ENCODE data around the gene USB1. TPM values are rescaled to one million over a fixed set of nuclear protein-coding genes. Genes with fewer than 3 reads are reported as not detected.

The USB1 gene
- 39.9 TPM for total RNA-seq
- long read RNA-seq, transcript USB1-201 (7 exons, 2,282 nt) = major isoform, 23 of 38 reads
- long read RNA-seq, partial matches to known transcripts = 9 of 38 reads
- long read RNA-seq, other reads (novel, unspliced or antisense) = 4 of 38 reads

GRCh38 chr16:58000706-58001676 lies at the start of gene USB1:
USB1 (plus strand) TSS chr16:58001407; CDS start chr16:58001484, 77 bp downstream.
- no peaks in the 10 kb centered on the region for H3K27me3 ChIP-seq (ENCODE audit: low read depth)
- peak within 1 kb of the TSS; percentile 89 for H3K4me3 ChIP-seq
- H3K27ac ChIP-seq = peak within 1 kb of the TSS; percentile 95
- TF ChIP-seq CTCF (IDR thresholded peaks at IDR 0.05) = peak; percentile 70
- H3K36me3 ChIP-seq = peaks cover 49% of the 10 kb centered on the region
- peak; percentile 91 for DNase-seq
- peaks cover 29% of the 10 kb centered on the region for H3K4me1 ChIP-seq
- intact Hi-C loops (cut with DNase I) = no loop called here
- H3K9me3 ChIP-seq = no peaks in the 10 kb centered on the region
- peak; percentile 94 for ATAC-seq

- ATAC-seq = peak; percentile 83 to 86
- H3K36me3 ChIP-seq = no peaks in the 10 kb centered on the region
- H3K27me3 ChIP-seq (ENCODE audit: low read depth) = no peaks in the 10 kb centered on the region
- no peak for TF ChIP-seq CTCF (IDR thresholded peaks at IDR 0.05)
- H3K4me3 ChIP-seq = no peak overlapping the region
- intact Hi-C loops (cut with DNase I) = no loop called here
- peak; percentile 66 for DNase-seq
- no peak overlapping the region for H3K27ac ChIP-seq
- H3K4me1 ChIP-seq = peaks cover 3% of the 10 kb centered on the region
- no peaks in the 10 kb centered on the region for H3K9me3 ChIP-seq
Observed at GRCh38 chr16:57952909-57953308, 48.3 kb upstream of the USB1 start.

GRCh38 chr16:57953857-57954256 lies 47.4 kb upstream of the USB1 start:
- no peak for ATAC-seq
- DNase-seq = no peak
- Histone ChIP-seq H3K27me3 (ENCODE audit: low read depth) (no peaks in the 10 kb centered on the region), H3K27ac (no peak overlapping the region), H3K36me3 (no peaks in the 10 kb centered on the region), H3K4me1 (peaks cover 3% of the 10 kb centered on the region), H3K9me3 (no peaks in the 10 kb centered on the region), H3K4me3 (no peak overlapping the region)
- no peak for TF ChIP-seq CTCF (IDR thresholded peaks at IDR 0.05)
- intact Hi-C loops (cut with DNase I) = no loop called here

- Histone ChIP-seq H3K27ac (no peak overlapping the region), H3K9me3 (no peaks in the 10 kb centered on the region), H3K27me3 (ENCODE audit: low read depth) (no peaks in the 10 kb centered on the region), H3K4me3 (no peak overlapping the region), H3K36me3 (no peaks in the 10 kb centered on the region), H3K4me1 (peaks cover 3% of the 10 kb centered on the region)
- intact Hi-C loops (cut with DNase I) = no loop called here
- peak; percentile 16 for TF ChIP-seq CTCF (IDR thresholded peaks at IDR 0.05)
- DNase-seq (peak; percentile 73), ATAC-seq (peak; percentile 71 to 78)
Observed at GRCh38 chr16:57955572-57956188, 45.5 kb upstream of the USB1 start.

GRCh38 chr16:57956270-57956808 lies 44.9 kb upstream of the USB1 start:
- Histone ChIP-seq H3K9me3 (no peaks in the 10 kb centered on the region), H3K27me3 (ENCODE audit: low read depth) (no peaks in the 10 kb centered on the region), H3K36me3 (no peaks in the 10 kb centered on the region), H3K4me3 (no peak overlapping the region), H3K4me1 (peaks cover 3% of the 10 kb centered on the region), H3K27ac (no peak overlapping the region)
- ATAC-seq (no peak), DNase-seq (no peak)
- TF ChIP-seq CTCF (IDR thresholded peaks at IDR 0.05) = no peak
- intact Hi-C loops (cut with DNase I) = no loop called here

All from lower lobe of right lung (tissue), 2 donors.